H4 (cell line): ENCODE measurements around the gene GCAT. TPM values are rescaled to one million over a fixed set of nuclear protein-coding genes. Genes with fewer than 3 reads are reported as not detected.
A peak's percentile ranks its signal among the peaks of the same experiment; 100 is the strongest.

Experiments used
- DNase-seq: peaks from one replicate; pipeline ENCODE4 v3.0.0-alpha.2; 2015; ENCODE audit warnings: low spot score
- total RNA-seq: library from RNA; depleted of rRNA; stranded (reverse); fragments of >200 nt; shearing (Covaris generic); gene quantifications from 2 replicates; pipeline ENCODE4 v1.2.3, GENCODE V29; 2014

The GCAT gene
- total RNA-seq, 1 experiment from 2014 or later: 14.3 TPM

- no peak for DNase-seq
Measured at GRCh38 chr22:37809672-37810333, 2.1 kb downstream of the GCAT start.

GRCh38 chr22:37811867-37812266 lies 4.1 kb downstream of the GCAT start:
- no peak for DNase-seq

GRCh38 chr22:37812869-37813678 lies 5.3 kb downstream of the GCAT start:
- no peak for DNase-seq

GRCh38 chr22:37815593-37815992 lies 7.9 kb downstream of the GCAT start:
- no peak for DNase-seq

GRCh38 chr22:37816543-37817180 lies 8.9 kb downstream of the GCAT start:
- no peak for DNase-seq

GRCh38 chr22:37817705-37818408 lies 10.1 kb downstream of the GCAT start:
- peak; percentile 27 for DNase-seq

GRCh38 chr22:37818409-37819104 lies 10.8 kb downstream of the GCAT start:
- DNase-seq: no peak

- DNase-seq: no peak
Measured at GRCh38 chr22:37819105-37819433, 11.3 kb downstream of the GCAT start.

- DNase-seq: no peak
Measured at GRCh38 chr22:37820350-37820749, 12.6 kb downstream of the GCAT start.

GRCh38 chr22:37822079-37822833 lies 14.5 kb downstream of the GCAT start:
- DNase-seq: no peak

GRCh38 chr22:37823134-37823985 lies 15.6 kb downstream of the GCAT start, which contains the start of gene GALR3:
TSS of gene GALR3 (plus strand) at chr22:37823382. CDS start at chr22:37823407, 25 bp downstream.
- no peak for DNase-seq

- DNase-seq: no peak
Measured at GRCh38 chr22:37824674-37825641, 17.2 kb downstream of the GCAT start.

- DNase-seq: no peak
Measured at GRCh38 chr22:37827056-37827455, 19.3 kb downstream of the GCAT start.

- DNase-seq: no peak
Measured at GRCh38 chr22:37830093-37830842, 22.5 kb downstream of the GCAT start.

GRCh38 chr22:37831472-37831871 lies 23.7 kb downstream of the GCAT start:
- DNase-seq: no peak

- DNase-seq: no peak
Measured at GRCh38 chr22:37832022-37832857, 24.5 kb downstream of the GCAT start.
